Inflammatory macrophage treated with lipopolysaccharide for 1 hour (primary cell): Measurements from ENCODE around the gene PPFIA2.
"Not testable (repeated sequence)": the region's sequence is repeated elsewhere in the genome, so short reads cannot be mapped to it uniquely, and the experiment has no call there.

Experiments used
- DNase-seq, 2 donors: peaks; one replicate each; pipeline ENCODE4 v3.0.0-alpha.2; 2020 to 2022

Gene PPFIA2

DNA sequence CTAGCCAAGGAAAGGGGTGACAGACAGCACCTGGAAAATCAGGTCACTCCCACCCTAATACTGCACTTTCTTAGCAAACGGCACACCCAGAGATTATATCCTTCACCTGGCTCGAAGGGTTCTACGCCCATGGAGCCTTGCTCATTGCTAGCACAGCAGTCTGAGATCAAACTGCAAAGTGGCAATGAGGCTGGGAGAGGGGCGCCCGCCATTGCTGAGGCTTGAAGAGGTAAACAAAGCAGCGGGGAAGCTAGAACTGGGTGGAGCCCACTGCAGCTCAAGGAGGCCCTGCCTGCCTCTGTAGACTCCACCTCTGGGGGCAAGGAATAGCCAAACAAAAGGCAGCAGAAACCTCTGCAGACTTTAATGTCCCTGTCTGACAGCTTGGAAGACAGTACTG lies 99.8 kb downstream of the PPFIA2 start:
- DNase-seq = not testable (repeated sequence)

DNA sequence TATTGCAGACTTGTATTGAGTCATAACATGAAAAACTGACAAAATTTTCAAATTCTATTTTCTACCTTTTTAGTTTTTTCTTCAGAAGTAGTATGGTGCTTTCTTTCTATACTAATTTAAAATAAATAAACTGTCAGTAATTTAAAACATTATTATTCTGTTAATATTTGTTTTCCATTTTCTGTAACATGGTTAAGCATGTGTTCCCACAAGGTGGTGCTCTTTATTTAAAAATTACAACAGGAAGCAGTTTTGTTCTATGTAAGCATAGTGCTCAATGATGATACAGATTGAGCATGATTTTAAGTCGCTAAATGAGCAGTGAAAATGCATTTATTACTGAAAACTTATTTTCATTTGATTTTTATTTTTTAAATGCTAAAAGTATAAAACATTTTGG lies 114.6 kb downstream of the PPFIA2 start:
- DNase-seq = peak; percentile 21 to 65

DNA sequence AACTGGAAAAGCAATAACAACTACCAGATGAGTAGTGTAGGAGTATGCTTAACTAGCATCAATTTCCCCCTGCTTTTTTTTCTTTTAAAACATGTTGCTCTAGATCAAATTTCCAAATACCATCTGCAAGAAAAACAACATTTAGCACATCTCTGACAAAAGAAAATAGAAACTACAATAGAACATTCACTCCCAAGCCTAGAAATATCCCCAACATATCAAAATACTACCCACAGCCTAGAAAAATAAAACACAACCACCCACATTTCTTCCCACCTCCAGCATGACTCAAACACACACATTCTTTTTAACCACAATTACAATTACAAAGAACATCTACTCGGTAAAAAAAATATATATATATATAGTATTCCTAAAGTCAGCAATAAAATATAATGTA lies 120.0 kb downstream of the PPFIA2 start:
- DNase-seq = no peak

DNA sequence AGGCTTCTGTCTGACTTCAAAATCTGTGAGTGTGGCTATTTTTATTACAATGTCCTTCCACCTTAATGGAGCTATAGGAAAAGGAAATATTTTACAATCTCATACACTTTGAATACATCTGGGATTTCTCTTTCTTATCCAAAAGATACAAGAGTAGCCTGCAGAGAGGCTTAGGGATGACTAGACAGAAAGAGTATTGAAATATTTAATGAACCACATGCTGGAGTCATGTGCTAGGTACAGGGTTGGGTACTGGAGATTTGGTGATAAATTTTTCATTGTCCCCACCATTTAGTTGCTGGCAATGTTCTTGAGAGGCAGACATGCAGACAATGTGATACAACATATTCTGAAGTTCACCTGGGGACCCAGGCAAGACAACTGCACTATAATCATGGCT lies 126.0 kb downstream of the PPFIA2 start:
- DNase-seq = no peak

DNA sequence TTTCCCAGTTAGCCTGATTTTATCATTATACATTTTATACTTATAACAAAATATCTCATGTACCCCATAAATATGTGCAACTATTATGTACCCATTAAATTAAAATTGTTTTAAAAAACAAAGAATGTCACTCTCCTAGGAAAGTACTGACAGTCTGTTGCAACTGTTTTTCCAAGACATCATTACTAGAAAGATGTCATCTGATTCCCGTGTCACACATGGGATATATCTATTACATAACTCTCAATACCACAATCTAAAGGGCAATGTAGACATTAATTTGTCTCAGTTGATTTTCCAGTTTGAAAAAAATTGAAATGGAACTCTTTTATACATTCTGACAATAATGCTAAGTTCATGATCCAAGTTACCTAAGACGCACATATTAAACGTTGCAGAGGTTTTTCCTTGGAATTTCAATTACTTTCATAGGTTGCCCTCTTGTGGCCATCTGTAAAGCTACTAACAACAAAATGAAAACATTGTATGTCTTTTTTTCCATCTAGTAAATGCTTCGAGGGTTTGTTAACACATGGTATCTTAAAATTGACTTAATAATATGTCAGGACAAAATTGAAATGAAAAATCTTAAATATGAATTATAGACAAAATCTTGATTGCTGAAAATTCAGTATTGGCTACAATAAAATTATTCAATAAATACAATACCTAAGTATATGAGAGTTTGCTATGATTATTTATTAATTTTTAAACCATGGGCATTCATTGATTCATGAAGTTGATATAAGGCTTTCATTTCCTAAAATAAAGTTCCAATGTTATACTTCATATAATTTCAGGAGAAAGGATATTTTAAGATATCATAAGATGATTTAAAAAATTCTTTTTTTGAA lies 131.6 kb downstream of the PPFIA2 start:
- peak; percentile 10 to 12 for DNase-seq

DNA sequence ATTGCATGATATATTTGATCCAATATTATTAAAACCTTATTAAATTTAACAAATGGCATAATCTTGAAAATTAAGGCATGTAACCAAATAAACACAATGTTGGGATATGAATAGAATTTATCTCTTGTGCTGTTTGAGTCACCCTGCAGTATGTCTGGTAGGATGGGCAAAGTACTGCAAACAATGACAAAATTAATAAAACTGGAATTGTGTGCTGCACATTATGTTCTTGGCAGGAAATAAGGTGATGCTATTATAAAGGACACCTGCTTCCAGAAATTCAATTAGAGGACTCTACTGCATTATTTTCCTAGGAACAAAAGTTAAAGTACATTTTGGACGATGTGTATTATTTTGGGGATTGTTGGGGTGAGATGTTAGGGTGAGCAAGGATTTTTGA lies 132.7 kb downstream of the PPFIA2 start:
- DNase-seq = no peak

DNA sequence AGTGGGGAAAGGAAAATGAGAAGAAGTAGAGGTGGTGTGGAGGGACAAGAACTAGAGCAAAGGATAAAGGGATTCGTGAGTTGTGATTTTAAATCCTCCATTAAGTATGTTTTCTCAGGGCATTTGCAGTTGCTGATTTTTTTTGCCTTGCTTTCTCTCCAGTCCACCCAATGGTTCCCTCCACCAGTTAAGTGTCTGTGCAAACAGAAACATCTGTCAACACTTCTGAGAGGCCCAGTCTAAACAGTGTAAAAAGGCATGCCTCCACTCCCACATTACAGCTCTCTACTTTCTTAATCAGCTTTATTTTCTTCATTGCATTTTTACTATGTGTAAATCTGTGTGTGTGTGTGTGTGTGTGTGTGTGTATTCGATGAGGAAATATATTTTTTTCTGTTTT lies 141.2 kb downstream of the PPFIA2 start:
- no peak for DNase-seq

DNA sequence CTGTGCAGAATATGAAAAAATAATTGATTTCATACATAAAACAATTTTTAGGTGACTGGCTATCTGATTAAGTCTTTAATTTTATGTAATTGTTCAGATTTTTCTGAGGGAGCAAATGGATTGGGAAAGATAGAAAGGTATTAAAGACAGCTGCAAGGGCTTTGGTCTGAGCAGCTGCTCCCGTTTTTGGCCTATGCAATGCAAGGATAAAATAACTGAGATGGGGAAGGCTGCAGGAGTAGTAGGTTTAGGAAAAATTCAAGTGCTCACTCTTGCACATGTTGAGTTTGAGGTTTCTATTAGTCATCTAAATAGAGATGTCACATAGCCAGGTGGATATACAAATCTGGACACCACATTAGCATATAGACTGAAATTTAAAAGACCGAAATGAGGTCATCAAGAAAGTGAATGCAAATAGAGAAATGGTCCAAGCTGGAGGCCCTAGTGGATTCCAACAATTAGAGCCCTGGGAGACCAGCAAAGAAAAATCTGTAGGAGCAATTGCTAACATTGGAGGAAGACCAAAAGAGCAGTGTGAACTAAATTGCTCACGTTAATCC lies 144.0 kb downstream of the PPFIA2 start:
- DNase-seq = no peak

DNA sequence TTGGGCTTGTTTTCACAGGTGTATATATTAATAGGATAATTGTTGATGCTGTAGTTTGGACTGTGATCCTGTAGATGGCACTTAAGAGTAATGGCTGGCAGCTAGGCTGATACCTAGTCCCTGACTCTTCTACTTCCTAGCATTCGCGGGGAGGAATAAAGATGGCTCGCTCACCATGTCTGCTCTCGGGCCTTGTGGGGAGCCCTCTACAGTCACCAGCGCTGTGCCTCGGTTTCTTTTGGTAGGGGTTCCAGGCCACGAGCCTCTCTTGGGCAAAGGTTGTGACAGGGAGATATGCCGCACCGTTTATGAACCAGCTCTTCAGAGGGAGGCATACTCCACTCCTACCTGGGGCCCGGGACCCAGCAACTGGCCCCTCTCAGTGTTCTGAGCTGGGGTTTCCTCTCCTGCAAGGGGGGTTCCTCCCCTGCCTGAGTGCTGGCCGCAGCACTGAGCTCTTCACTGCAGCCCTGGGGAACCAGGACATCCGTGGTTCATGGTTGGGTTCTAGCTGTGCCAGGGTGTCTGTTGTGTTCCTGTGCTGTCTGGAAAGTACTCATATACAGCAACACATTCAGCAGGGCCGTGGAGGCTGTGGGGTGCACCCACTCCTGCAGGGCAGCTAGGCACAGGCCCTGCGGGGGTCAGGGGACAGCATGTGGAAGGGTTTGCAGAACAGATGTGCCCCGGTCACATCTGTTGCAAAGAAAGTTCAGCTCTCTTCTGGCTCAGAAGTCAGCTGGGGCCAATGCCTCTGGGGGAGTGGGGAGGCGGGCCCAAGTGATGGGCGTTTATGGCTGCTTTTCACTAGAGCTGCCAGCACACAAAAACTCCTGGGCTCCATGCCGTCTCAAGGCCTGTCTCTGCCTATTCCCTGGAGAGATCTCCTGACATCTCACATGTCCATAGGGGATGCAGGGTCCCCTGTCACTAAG lies 147.9 kb downstream of the PPFIA2 start:
- no peak for DNase-seq

DNA sequence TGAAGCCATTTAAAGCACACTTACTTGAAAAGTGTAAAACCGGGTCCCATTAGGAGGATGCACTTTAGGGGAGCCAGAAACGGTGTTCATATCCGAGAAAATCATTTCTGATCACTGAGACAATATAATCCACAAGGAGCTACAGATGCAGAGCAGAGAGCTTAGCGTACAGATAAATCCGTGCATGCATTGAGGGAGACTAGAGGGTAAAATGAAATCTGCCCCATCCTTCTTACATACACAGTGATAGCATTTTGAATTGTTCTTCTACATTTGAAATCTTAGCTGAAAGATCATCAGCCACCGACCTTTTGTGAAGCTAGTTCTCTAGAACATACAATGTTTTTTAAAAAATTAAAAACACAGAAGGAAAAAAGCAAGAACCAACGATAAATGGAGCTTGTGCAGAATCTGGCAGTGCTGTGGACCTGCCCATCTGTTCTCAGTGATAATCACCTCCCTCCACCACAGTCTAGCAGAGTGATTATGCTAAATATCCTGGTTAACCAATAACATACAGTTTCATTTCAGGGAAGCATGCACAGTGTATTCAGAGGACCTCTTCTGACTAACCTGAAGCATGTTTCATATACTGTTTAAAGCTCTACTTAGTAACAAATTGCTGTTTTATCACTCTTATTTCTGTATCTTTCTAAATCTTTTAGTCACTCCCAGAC lies 161.1 kb downstream of the PPFIA2 start:
- DNase-seq = no peak

DNA sequence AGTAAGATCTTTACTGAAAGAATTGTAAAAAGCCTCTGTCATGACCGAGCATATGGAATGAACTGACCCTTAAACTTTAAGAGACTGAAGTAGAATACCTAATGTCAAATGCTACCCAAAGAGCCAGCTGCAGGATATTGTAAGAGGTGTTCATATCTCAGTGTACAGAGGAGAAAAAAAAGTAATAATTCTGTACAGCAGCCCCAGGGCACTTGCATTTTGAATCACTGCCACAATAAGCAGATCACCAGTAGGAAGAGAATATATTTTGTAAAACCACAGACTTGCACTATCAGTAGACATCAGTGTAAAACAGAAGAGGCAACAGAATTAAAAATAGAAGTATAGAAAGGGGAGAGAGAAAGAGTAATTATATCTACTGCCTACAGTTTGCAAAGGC lies 162.6 kb downstream of the PPFIA2 start:
- DNase-seq = no peak

DNA sequence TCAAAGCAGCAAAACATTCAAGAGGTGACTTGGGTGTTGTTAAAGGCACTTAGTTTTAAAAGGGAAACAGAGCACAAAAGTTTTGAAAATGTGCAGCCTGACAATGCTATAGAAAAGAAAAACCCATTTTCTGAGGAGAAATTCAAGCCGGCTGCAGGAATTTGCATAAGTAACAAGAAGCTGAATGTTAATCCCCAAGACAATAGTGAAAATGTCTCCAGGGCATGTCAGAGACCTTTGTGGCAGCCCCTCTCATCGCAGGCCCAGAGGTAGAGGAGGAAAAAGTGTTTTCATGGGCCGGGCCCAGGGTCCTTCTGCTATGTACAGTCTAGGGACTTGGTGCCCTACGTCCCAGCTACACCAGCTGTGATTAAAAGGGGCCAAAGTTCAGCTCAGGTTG lies 167.9 kb downstream of the PPFIA2 start:
- no peak for DNase-seq

DNA sequence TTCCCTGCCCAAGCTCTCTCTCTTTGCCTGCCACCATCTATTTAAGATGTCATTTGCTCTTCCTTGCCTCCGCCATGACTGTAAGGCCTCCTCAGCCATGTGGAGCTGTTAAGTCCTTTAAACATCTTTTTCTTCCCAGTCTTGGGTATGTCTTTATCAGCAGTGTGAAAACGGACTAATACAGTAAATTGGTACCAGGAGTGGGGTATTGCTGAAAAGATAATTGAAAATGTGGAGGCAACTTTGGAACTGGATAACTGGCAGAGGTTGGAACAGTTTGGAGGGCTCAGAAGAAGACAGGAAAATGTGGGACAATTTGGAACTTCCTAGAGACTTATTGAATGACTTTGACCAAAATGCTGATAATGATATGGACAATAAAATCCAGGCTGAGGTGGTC lies 168.4 kb downstream of the PPFIA2 start:
- not testable (repeated sequence) for DNase-seq

DNA sequence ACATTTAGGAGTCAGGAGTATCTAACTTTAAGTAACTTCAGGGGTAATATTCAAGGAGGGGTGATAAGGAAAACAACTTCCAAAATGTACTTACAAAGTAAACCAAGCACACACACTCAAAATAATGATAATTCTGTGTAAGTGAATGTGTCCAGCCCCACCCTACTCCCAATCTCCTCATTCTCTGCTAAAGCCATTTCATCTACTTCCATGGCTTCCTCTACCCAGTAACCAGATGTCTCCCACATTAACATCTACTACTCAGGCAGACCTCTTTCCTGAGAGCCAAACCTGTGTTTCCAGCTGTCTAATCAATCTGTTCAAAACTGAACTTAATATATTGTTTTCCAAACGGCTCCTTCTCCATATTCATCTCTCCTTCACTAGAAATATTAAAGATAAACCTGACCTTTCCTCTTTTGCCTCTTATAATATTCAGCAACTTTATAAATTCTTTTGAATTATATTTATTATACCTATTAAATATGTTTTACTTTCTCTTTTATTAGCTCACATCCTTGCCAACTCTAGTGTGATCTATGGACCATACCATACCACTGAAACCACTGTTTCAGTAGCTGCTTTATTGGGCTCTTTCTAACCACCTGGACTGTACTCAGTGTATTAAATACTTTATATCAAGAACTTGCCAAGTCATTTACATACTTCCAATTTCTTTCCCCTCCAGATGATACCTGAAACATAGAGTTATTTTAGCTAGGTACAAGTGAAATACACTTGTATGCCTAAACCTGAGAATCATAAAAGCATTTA lies 170.7 kb downstream of the PPFIA2 start:
- no peak for DNase-seq

DNA sequence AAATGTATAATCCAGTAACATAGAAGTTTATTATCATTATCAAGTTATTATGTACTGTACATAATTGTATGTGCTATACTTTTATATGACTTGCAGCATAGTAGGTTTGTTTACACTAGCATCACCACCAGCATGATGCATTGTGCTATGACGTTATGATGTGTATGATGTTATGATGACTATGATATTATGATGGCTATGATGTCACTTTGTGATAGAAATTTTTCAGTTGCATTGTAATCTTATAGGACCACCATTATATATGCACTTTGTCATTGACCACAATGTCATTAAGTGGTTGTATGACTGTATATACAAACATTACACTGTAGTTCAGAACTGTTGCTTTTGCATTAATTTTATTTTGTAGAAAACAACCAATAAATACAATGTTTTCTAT lies 173.4 kb downstream of the PPFIA2 start:
- no peak for DNase-seq

DNA sequence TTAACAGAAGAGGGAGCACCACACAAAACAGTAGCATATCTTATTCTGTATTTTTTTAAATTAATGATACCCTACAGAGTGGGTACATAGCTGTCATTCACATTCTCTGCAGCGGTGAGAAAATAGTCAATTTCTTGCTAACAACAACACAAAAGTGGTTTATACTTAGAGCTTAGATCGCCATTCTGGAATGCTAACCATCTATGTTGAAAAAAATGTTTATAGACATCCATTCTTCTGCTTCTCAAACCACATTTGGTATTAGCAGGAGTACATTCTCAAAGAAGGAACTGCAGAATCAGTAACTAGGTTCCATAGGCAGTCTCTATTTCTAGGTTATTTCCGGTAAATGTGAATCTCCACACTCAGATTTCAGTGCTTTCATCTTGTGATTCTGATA lies 185.9 kb downstream of the PPFIA2 start:
- DNase-seq = no peak

DNA sequence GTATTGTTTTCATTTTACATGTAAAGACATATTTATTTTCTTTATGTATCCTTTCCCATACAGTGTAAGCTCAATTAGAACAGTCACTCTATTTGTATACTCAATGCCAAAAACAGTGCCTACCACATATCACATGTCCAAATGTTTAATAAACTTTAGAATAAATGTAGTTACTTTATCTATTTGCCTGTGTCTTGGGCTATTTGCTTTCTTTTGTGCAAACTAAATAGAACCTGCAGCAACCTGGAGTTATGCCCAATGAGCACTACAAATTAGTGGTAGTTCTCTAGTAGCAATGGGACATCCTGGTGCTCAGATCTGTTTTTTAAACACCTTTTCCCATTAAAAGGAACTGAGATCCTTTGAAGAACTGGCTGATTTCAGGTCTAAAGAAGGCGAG lies 186.7 kb downstream of the PPFIA2 start:
- no peak for DNase-seq

DNA sequence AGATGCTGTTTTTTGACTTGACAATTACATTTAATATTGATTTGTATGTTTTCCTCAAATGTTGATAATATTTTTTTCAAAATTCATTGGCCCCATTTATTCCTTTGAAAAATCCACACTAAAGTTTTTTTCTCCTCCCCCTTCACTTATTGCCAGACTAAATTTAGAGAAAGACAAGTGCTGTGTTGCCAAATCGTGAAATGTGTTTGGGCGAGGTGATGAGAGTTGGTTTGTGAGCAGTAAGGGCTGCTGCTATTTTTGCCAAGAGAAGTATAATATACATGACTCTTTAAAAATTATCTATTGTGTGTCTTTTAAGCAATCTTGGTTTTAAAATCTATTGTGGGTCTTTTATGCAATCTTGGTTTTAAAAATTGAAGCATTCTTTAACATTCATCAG lies 188.9 kb downstream of the PPFIA2 start:
- no peak for DNase-seq

DNA sequence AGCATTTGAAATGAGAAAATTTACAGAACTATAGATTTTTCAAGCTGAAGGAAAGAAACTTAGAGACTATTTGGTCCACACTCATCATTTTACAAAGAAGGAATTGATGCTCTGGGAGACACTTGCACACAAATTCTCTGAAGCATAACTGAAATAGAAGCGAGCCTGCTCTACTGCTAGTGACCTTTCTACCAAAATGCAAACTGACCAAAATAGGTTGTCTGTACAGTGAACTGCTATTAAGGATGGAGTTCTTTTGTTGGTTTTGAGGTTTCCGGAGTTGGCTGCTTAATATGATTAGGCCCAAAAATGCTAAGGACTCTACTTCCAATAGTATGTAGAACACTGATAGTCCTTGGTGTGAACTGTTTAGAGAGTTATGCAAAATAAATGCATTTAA lies 194.9 kb downstream of the PPFIA2 start:
- DNase-seq = no peak

DNA sequence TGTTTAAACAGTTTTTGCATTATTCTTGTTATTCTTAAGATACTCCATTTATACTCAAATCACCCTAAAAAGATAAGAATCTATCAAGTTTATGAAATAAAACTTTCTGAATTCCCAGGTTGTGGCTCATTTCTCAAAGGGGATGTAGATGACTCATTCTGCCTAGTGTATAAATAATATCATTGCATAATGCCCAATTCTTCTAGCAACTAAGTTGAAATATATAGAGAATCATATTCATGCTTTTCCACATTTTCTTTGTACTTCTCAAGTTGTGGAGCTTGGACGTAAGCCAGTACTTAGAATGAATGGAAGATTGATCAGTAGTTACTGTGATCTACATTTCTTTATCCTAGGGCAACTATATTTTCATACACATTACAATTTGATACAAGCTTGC lies 201.1 kb downstream of the PPFIA2 start:
- no peak for DNase-seq

DNA sequence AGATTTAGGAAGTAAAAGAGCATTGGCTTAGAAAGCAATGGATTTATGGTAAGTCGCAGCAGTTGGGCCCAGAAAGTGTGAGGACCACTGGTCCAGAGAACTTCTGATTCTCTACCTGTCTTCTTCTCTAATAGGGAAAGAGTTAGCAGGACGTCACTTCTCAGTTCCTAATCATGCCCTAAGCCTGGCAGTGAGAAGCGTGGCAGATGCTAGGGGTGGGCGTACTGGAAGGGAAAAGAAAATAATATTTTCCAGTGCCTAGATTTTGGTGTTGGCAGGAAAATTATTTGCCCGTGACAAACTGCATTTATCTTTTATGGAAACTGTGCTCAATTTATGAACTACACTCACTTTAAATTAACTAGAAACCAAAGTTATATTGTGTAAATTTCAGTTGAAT lies 212.3 kb downstream of the PPFIA2 start:
- DNase-seq = no peak

DNA sequence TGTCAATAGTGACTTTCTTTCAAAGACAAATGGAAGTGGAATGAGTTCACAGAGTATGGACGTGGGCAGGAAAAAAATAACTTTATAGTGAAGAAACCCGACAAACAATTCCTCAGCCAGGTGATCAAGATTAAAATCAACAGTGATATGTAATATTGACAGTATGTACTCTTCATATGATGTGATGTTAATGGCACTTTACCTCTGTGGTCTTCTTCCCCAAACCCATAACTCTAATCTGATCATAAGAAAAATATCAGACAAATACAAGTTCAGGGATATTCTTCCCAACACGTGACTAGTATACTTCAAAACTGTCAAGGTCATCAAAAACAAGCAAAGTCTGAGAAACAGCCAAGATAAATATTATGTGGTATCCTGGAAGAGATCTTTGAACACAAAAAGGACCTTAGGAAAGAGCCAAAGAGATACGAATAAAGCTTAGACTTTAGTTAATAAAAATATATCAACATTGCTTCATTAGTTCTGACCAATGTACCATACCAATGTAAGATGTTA lies 215.5 kb downstream of the PPFIA2 start:
- no peak for DNase-seq
